SJSA1 (cell line): ENCODE data around the gene MAP6. TPM values are rescaled to one million over a fixed set of nuclear protein-coding genes. Genes with fewer than 3 reads are reported as not detected.

ENCODE experiments used
- DNase-seq, 2 experiments: peaks; one replicate each; pipeline ENCODE4 v3.0.0-alpha.2; 2015 to 2020; ENCODE audit warnings: low spot score in 2 of 2, low read depth in 1 of 2
- H3K27ac ChIP-seq: fragments of 250-450 bp; sonication (Bioruptor Pico); 2 replicates; pipeline ENCODE4 v1.5.1; 2020; ENCODE audit warnings: mild to moderate bottlenecking, moderate library complexity
- H3K27me3 ChIP-seq: fragments of 250-450 bp; sonication (Bioruptor Pico); replicated peaks from 2 replicates; pipeline ENCODE4 v1.5.1; 2020; ENCODE audit warnings: mild to moderate bottlenecking, moderate library complexity
- H3K36me3 ChIP-seq: fragments of 250-450 bp; sonication (Bioruptor Pico); 2 replicates; pipeline ENCODE4 v1.5.1; 2020; ENCODE audit warnings: mild to moderate bottlenecking
- H3K4me1 ChIP-seq: fragments of 250-450 bp; sonication (Bioruptor Pico); replicated peaks from 2 replicates; pipeline ENCODE4 v1.6.1; 2021; ENCODE audit warnings: mild to moderate bottlenecking
- H3K4me3 ChIP-seq: fragments of 250-450 bp; sonication (Bioruptor Pico); 2 replicates; pipeline ENCODE4 v1.5.1; 2020; ENCODE audit warnings: mild to moderate bottlenecking
- H3K9me3 ChIP-seq: fragments of 250-450 bp; sonication (Bioruptor Pico); replicated peaks from 2 replicates; pipeline ENCODE4 v1.5.1; 2020; ENCODE audit warnings: mild to moderate bottlenecking
- total RNA-seq: library from RNA; depleted of rRNA; stranded (reverse); fragments of >200 nt; shearing (Covaris generic); gene quantifications from 2 replicates; pipeline ENCODE4 v1.2.3, GENCODE V29; 2014

Gene MAP6
- total RNA-seq, 1 experiment from 2014 or later, result 0.13 TPM

- Histone ChIP-seq H3K4me3 (no peak overlapping the region), H3K9me3 (no peaks in the 10 kb centered on the region), H3K4me1 (no peaks in the 10 kb centered on the region), H3K27ac (no peak overlapping the region), H3K27me3 (no peaks in the 10 kb centered on the region), H3K36me3 (no peaks in the 10 kb centered on the region)
- no peak for DNase-seq
Observed at GRCh38 chr11:75633409-75634066, 35.3 kb downstream of the MAP6 start.

GRCh38 chr11:75632962-75633361, 35.9 kb downstream of the MAP6 start:
- no peak for DNase-seq
- Histone ChIP-seq H3K9me3 (no peaks in the 10 kb centered on the region), H3K27me3 (no peaks in the 10 kb centered on the region), H3K4me1 (peaks cover 2% of the 10 kb centered on the region), H3K36me3 (no peaks in the 10 kb centered on the region), H3K27ac (no peak overlapping the region), H3K4me3 (no peak overlapping the region)

DNA sequence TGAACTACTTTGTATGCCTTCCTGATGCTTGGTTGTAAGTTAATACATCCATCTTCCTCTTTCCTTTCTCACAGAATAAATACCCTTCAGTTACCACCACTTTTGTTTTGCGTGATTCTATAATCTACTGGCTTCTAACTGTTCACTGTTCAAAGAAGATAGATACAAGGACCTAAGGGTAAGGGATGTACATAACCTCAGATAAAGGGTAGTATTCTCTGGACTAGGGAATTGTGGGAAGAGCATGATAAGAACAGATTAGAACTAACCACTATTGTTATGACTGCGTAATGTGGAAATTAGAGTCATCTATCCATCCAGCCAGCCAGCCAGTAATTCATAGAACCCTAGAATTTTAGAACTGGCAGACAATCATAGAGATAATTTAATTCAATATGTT, 36.4 kb downstream of the MAP6 start:
- DNase-seq, result no peak
- Histone ChIP-seq H3K27me3 (no peaks in the 10 kb centered on the region), H3K27ac (no peak overlapping the region), H3K36me3 (no peaks in the 10 kb centered on the region), H3K9me3 (no peaks in the 10 kb centered on the region), H3K4me1 (peaks cover 7% of the 10 kb centered on the region), H3K4me3 (no peak overlapping the region)

DNA sequence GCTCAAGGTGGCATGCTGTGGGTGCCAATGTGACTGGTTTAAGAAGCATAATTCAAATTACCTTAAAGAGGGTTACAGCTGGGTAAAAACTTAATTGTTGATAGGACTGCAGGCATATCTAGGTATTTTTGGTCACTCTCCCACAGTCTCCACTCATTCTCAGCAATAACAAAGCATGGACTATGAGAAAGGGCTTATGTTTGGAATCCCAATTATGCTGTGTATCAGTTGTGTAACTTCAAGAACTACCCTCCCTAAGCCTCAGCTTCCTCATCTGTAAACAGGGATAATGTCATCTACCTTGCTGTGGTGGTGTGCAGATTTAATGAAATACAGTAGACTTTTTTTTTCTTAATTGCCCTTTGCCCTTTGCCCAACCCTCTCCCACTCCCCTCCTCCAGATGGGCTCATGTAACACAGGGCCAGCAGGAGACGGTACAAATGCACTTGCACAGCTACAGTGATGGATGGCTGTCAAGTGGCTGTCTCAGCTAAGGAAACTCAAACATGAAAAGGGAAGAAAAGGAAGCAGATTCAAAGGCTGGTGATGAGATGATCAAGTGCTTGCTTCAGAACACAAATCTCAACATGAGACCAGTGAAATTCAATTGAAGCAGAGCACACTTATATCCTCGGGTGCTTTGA, 37.6 kb downstream of the MAP6 start:
- Histone ChIP-seq H3K4me3 (no peak overlapping the region), H3K27ac (no peak overlapping the region), H3K36me3 (no peaks in the 10 kb centered on the region), H3K4me1 (peaks cover 18% of the 10 kb centered on the region), H3K27me3 (no peaks in the 10 kb centered on the region), H3K9me3 (no peaks in the 10 kb centered on the region)
- DNase-seq, result no peak

DNA sequence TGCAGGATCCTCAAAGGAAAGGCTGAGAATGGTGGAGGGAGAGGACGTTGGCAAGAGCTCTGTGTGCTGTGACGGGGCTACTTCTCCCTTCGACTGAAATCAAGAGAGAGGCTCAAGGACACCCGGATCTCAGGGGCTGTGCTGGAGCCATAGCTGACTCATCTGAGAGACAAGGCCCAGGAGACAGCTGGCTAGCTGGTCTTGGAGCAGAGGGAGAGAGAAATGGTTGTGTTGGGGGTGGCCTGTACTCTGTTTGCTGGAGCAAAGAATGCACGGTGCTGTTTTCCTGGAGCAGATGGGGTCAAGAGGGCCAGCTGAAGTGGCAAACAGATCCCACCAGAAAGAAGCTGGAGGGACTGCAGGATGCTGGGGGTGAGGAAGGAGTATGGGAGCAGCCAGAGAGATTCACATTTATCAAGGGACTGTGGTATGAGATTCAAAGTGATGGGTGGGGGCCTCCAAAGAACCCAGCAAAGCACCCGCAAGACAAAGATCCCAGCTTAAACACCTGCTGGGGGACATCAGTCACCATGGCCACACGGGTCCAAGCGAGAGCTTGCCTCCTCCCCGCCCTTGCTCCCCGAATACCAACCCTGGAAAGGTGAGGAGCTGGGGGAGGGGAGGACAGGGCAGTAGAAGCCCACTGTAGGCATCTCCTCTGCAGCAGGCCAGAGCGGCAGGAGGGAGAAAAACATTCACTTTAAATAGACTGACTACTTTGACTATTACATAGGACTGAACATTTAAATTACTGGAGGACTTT, 40.8 kb downstream of the MAP6 start:
- H3K36me3 ChIP-seq, result no peaks in the 10 kb centered on the region
- H3K4me1 ChIP-seq, result peaks cover 24% of the 10 kb centered on the region
- no peaks in the 10 kb centered on the region for H3K9me3 ChIP-seq
- H3K4me3 ChIP-seq, result no peak overlapping the region
- DNase-seq, result peak in 1 of 2 experiments; percentile 4
- H3K27me3 ChIP-seq, result no peaks in the 10 kb centered on the region
- H3K27ac ChIP-seq, result no peak overlapping the region

- Histone ChIP-seq H3K4me1 (peaks cover 24% of the 10 kb centered on the region), H3K27ac (peak overlapping the region; percentile 41; the same call in 1 of the 2 replicates), H3K27me3 (no peaks in the 10 kb centered on the region), H3K9me3 (no peaks in the 10 kb centered on the region), H3K36me3 (no peaks in the 10 kb centered on the region), H3K4me3 (no peak overlapping the region)
- DNase-seq, result no peak
Observed at GRCh38 chr11:75626889-75627529, 41.8 kb downstream of the MAP6 start.

DNA sequence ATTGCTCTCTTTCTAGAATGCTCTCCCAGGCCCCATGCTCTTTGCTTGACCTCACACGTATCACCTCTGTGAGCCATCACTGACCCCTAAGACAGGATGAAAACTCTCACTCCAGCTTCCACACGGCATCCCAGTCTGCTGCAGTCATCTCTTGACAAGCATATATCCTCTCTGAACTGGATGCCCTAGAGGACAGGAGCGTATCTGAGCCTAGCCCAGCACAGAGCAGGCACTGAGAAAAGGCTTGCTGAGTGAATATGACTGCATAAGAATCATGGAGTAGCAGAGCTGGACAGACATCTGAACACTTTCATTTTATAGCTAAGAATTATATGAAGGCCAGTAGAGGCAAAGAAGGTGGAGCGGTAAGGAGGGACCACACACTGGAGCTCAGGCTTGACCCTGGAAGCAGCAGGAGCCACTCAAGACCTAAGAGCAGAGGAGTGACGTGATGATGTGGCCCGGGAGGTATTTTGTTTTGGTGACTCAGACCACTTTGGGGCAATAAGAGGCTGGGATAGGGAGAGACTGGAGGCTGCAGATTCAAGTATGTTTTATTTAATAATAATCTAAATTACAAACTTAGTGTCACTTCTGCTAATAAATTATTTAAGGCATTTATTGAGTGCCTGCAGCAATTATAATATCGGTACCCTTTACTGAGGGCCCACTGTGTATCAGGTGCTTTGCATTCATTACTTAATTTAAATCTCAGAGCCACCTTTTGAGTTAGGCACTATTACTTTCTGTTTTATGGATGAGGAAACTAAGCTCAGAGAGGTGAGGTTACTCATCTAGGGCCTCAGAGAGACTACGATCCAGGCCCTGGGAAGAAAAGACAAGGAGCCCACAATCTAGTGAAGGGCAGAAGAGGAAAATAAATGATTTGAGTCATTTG, 42.6 kb downstream of the MAP6 start:
- Histone ChIP-seq H3K27ac (peak overlapping the region; percentile 41; the same call in 1 of the 2 replicates), H3K9me3 (no peaks in the 10 kb centered on the region), H3K4me3 (no peak overlapping the region), H3K4me1 (peaks cover 24% of the 10 kb centered on the region), H3K27me3 (no peaks in the 10 kb centered on the region), H3K36me3 (no peaks in the 10 kb centered on the region)
- DNase-seq, result peak; percentile 69

GRCh38 chr11:75625021-75625420, 43.8 kb downstream of the MAP6 start:
- Histone ChIP-seq H3K27me3 (no peaks in the 10 kb centered on the region), H3K27ac (no peak overlapping the region)

GRCh38 chr11:75616281-75616680, 52.6 kb downstream of the MAP6 start:
- Histone ChIP-seq H3K36me3 (no peaks in the 10 kb centered on the region), H3K9me3 (no peaks in the 10 kb centered on the region), H3K4me1 (no peaks in the 10 kb centered on the region), H3K4me3 (no peak overlapping the region), H3K27me3 (no peaks in the 10 kb centered on the region), H3K27ac (no peak overlapping the region)
- no peak for DNase-seq

More at GRCh38 chr11:75625021-75625420, 43.8 kb downstream of the MAP6 start:
- Histone ChIP-seq H3K9me3 (no peaks in the 10 kb centered on the region), H3K4me1 (peaks cover 24% of the 10 kb centered on the region), H3K4me3 (no peak overlapping the region), H3K36me3 (no peaks in the 10 kb centered on the region)
- DNase-seq, result no peak

- no peaks in the 10 kb centered on the region for H3K36me3 ChIP-seq
- H3K4me1 ChIP-seq, result no peaks in the 10 kb centered on the region
- no peak overlapping the region for H3K4me3 ChIP-seq
- H3K27ac ChIP-seq, result no peak overlapping the region
- no peaks in the 10 kb centered on the region for H3K9me3 ChIP-seq
- no peaks in the 10 kb centered on the region for H3K27me3 ChIP-seq
- no peak for DNase-seq
Observed at GRCh38 chr11:75615751-75616150, 53.1 kb downstream of the MAP6 start.

DNA sequence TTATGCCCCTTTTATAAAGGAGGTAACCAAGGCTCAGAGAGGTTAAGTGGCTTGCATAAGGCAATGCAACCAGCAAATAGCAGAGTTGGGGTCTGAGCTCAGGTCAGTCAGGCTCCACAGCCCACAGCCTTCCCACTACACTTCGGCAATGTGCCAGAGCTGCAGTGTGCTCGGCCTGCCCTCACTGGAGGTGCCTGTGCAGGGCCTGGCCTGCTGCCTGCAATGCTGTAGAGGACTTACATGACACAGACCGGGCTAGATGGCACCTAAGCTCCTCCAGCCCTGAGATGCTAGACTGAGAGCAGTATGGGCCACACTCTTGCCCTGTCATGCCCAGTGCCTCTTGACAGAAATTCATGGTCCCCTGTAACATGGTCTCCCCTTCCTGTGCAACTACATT, 57.0 kb downstream of the MAP6 start:
- no peak overlapping the region for H3K4me3 ChIP-seq
- H3K36me3 ChIP-seq, result no peaks in the 10 kb centered on the region
- H3K27me3 ChIP-seq, result no peaks in the 10 kb centered on the region
- no peak overlapping the region for H3K27ac ChIP-seq
- no peaks in the 10 kb centered on the region for H3K4me1 ChIP-seq
- H3K9me3 ChIP-seq, result no peaks in the 10 kb centered on the region
- no peak for DNase-seq

DNA sequence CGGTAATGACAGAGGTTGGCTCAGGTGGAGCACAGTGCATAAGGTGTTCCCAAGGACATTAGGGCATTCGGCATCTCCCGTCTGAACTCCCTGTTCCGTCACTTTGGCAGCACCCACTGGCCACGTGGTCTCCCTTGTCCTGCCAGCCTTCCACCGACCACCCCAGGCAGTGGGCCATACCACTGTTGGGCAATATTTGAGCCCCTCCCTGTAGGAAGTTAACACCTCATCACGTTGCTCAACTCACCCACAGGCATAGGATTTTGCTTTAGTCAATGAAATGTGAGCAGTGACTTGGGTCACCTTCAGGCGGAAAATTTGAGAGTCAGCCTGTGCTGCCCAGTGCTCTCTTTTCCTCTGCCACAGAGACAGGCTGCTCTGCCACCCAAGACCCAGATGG, 62.7 kb downstream of the MAP6 start:
- no peak overlapping the region for H3K27ac ChIP-seq
- peaks cover 22% of the 10 kb centered on the region for H3K4me1 ChIP-seq
- no peaks in the 10 kb centered on the region for H3K9me3 ChIP-seq

More for the DNA sequence above, 62.7 kb downstream of the MAP6 start:
- no peaks in the 10 kb centered on the region for H3K36me3 ChIP-seq
- no peaks in the 10 kb centered on the region for H3K27me3 ChIP-seq
- H3K4me3 ChIP-seq, result no peak overlapping the region
- DNase-seq, result no peak
